Measurements from ENCODE around the gene POR.
"Not testable (repeated sequence)": the region's sequence is repeated elsewhere in the genome, so short reads cannot be mapped to it uniquely, and the experiment has no call there.

Gene POR

GRCh38 chr7:75988568-75989499 lies 73.9 kb downstream of the POR start:
- DNase-seq (ENCODE audit: extremely low read depth in 1 of 2, low read depth in 1 of 2): no peak

- no peak for DNase-seq (ENCODE audit: extremely low read depth in 1 of 2, low read depth in 1 of 2)
Measured at GRCh38 chr7:75989500-75990388, 74.8 kb downstream of the POR start.

- no peak for DNase-seq (ENCODE audit: extremely low read depth in 1 of 2, low read depth in 1 of 2)
Measured at GRCh38 chr7:75991531-75992082, 76.7 kb downstream of the POR start.

GRCh38 chr7:75992083-75992755 lies 77.3 kb downstream of the POR start:
- DNase-seq (ENCODE audit: extremely low read depth in 1 of 2, low read depth in 1 of 2): no peak

- no peak for DNase-seq (ENCODE audit: extremely low read depth in 1 of 2, low read depth in 1 of 2)
Measured at GRCh38 chr7:75993689-75994387, 78.9 kb downstream of the POR start.

- DNase-seq (ENCODE audit: extremely low read depth in 1 of 2, low read depth in 1 of 2): peak; percentile 80 to 95
Measured at GRCh38 chr7:75994388-75995051, 79.6 kb downstream of the POR start, which contains the start of gene TMEM120A. Gene TMEM120A (minus strand): TSS chr7:75994595. CDS start chr7:75994570, 25 bp downstream.

GRCh38 chr7:75995052-75995471 lies 80.1 kb downstream of the POR start:
- DNase-seq (ENCODE audit: extremely low read depth in 1 of 2, low read depth in 1 of 2): no peak

- DNase-seq (ENCODE audit: extremely low read depth in 1 of 2, low read depth in 1 of 2): no peak
Measured at GRCh38 chr7:75995996-75996395, 81.0 kb downstream of the POR start.

GRCh38 chr7:75996476-75996875 lies 81.5 kb downstream of the POR start:
- DNase-seq (ENCODE audit: extremely low read depth in 1 of 2, low read depth in 1 of 2): no peak

- DNase-seq (ENCODE audit: extremely low read depth in 1 of 2, low read depth in 1 of 2): no peak
Measured at GRCh38 chr7:75998038-75998437, 83.1 kb downstream of the POR start.

- DNase-seq (ENCODE audit: extremely low read depth in 1 of 2, low read depth in 1 of 2): no peak
Measured at GRCh38 chr7:76000566-76000965, 85.6 kb downstream of the POR start.

- no peak for DNase-seq (ENCODE audit: extremely low read depth in 1 of 2, low read depth in 1 of 2)
Measured at GRCh38 chr7:76002139-76002538, 87.2 kb downstream of the POR start.

GRCh38 chr7:76002822-76003221 lies 87.9 kb downstream of the POR start:
- DNase-seq (ENCODE audit: extremely low read depth in 1 of 2, low read depth in 1 of 2): no peak

GRCh38 chr7:76003351-76003750 lies 88.4 kb downstream of the POR start:
- DNase-seq (ENCODE audit: extremely low read depth in 1 of 2, low read depth in 1 of 2): no peak

GRCh38 chr7:76005004-76005403 lies 90.0 kb downstream of the POR start:
- DNase-seq (ENCODE audit: extremely low read depth in 1 of 2, low read depth in 1 of 2): not testable (repeated sequence)

- DNase-seq (ENCODE audit: extremely low read depth in 1 of 2, low read depth in 1 of 2): no peak
Measured at GRCh38 chr7:76008156-76008687, 93.3 kb downstream of the POR start.

GRCh38 chr7:76009672-76010600 lies 95.0 kb downstream of the POR start:
- DNase-seq (ENCODE audit: extremely low read depth in 1 of 2, low read depth in 1 of 2): no peak

- no peak for DNase-seq (ENCODE audit: extremely low read depth in 1 of 2, low read depth in 1 of 2)
Measured at GRCh38 chr7:76011442-76011861, 96.5 kb downstream of the POR start.

Data from activated CD8-positive, alpha-beta memory T cell treated with anti-CD3 and anti-CD28 coated beads for 1 hour (primary cell).